ENCODE measurements around the gene RTTN. TPM values are rescaled to one million over a fixed set of nuclear protein-coding genes. Genes with fewer than 3 reads are reported as not detected.

RTTN gene
- total and polyA plus RNA-seq, 2 of the 4 experiments (the other 2 are of a cell fraction) = 5.8 to 19.9 TPM

- dilution Hi-C loops (cut with HindIII; ENCODE audit: low sequenced_read_pairs, unreplicated experiment) = no loop called here
- Histone ChIP-seq H3K23ac (ENCODE audit: low read depth, low read length) (no peak overlapping the region), H3K27ac (ENCODE audit: insufficient read depth, low read length) (no peak overlapping the region), H3K14ac (replicated peaks; ENCODE audit: low read depth, low read length) (no peak overlapping the region), H2BK5ac (ENCODE audit: low read depth, low read length, poor library complexity, severe bottlenecking) (no peak overlapping the region), H3K9me3 (ENCODE audit: control insufficient read depth, insufficient read depth, low read length) (peaks cover 6% of the 10 kb centered on the region), H4K5ac (ENCODE audit: low read depth, low read length) (no peak overlapping the region), H3K9ac (ENCODE audit: low read depth, low read length) (no peak overlapping the region), H2AK9ac (replicated peaks; ENCODE audit: low read depth, low read length, poor library complexity) (no peak overlapping the region), H4K91ac (ENCODE audit: insufficient read depth, low read depth, low read length) (no peak overlapping the region), H3K9me1 (ENCODE audit: insufficient read depth, low read length) (no peaks in the 10 kb centered on the region), H3K4me3 (ENCODE audit: insufficient read depth, low read depth, low read length) (no peak overlapping the region), H3K36me3 (ENCODE audit: control insufficient read depth, insufficient read depth, low read length) (no peaks in the 10 kb centered on the region), H3K18ac (ENCODE audit: low read depth, low read length) (no peak overlapping the region), H2AK5ac (ENCODE audit: low read depth, low read length) (no peak overlapping the region), H2BK120ac (ENCODE audit: low read depth, low read length) (no peak overlapping the region), H3K27me3 (ENCODE audit: control insufficient read depth, insufficient read depth, low read length) (no peaks in the 10 kb centered on the region), H4K20me1 (ENCODE audit: insufficient read depth, low read length) (no peaks in the 10 kb centered on the region), H4K8ac (ENCODE audit: low read depth in 2 of 2, low read length in 2 of 2) (no peak overlapping the region), H2AFZ (replicated peaks; ENCODE audit: low read length, poor library complexity) (no peak overlapping the region), H3K79me1 (ENCODE audit: low read depth in 1 of 2, low read length in 2 of 2) (no peaks in the 10 kb centered on the region), H3K4ac (ENCODE audit: low read depth, low read length) (no peak overlapping the region), H3K56ac (ENCODE audit: extremely low read depth, insufficient read depth, low read length) (no peak overlapping the region), H3K4me1 (ENCODE audit: control insufficient read depth, insufficient read depth, low read length) (no peaks in the 10 kb centered on the region), H2BK20ac (ENCODE audit: low read depth, low read length) (no peak overlapping the region), H2BK15ac (ENCODE audit: low read depth, low read length) (no peak overlapping the region), H3K4me2 (ENCODE audit: low read depth, low read length) (no peak overlapping the region)
- ATAC-seq (ENCODE audit: low read depth) = no peak
- intact Hi-C loops (cut with micrococcal nuclease) = no loop called here
- in situ Hi-C loops (cut with MboI; ENCODE audit: low sequenced_read_pairs) = no loop called here
- no CpG with 5 or more reads among the region's 3 CpGs for WGBS, 2 experiments (ENCODE audit: extremely low coverage in 2 of 2, insufficient read length in 1 of 2)
- DNase-seq = no peak
- POLR2A ChIA-PET (ENCODE audit: unreplicated experiment) = no interaction called here
- CTCF ChIA-PET = no interaction called here
- no TSS peak for BruUV-seq (replicated peaks)
- TF ChIP-seq NFE2L2 (IDR thresholded peaks at IDR 0.05; ENCODE audit: low read depth, low read length) = no peak
- no peak for TF ChIP-seq ELK1 (IDR thresholded peaks at IDR 0.05; ENCODE audit: borderline replicate concordance, low read depth, low read length)
- no peak for TF ChIP-seq MXI1 (IDR thresholded peaks at IDR 0.05; ENCODE audit: borderline replicate concordance, low read depth, low read length)
- no peak for TF ChIP-seq MAZ (IDR thresholded peaks at IDR 0.05; ENCODE audit: borderline replicate concordance, low read depth, low read length)
- TF ChIP-seq FOS (IDR thresholded peaks at IDR 0.05; ENCODE audit: low read depth, low read length) = no peak
Observed at GRCh38 chr18:69980982-69981804, 224.3 kb downstream of the RTTN start.
